Gastrocnemius medialis (tissue), 4 donors: ENCODE data around the gene ABTB1.

ENCODE experiments used
- CTCF ChIP-seq, 5 experiments: fragments of 450-650 bp in 3 of 5; fragments of 200-600 bp in 2 of 5; sonication (generic) in 2 of 5; IDR thresholded peaks in 4 of 5; conservative IDR thresholded peaks in 1 of 5; 1 replicate in 4 of 5; 2 replicates in 1 of 5; pipeline ENCODE4 v1.5.1; 2016 to 2019; ENCODE audit warnings: antibody characterized with exemption in 5 of 5, mild to moderate bottlenecking in 3 of 5, moderate library complexity in 3 of 5
- POLR2A ChIP-seq, 2 donors: fragments of 450-650 bp; IDR thresholded peaks; one replicate each; pipeline ENCODE4 v1.6.1; 2017; ENCODE audit warnings: antibody characterized with exemption in 2 of 2, mild to moderate bottlenecking in 2 of 2, moderate library complexity in 2 of 2

DNA sequence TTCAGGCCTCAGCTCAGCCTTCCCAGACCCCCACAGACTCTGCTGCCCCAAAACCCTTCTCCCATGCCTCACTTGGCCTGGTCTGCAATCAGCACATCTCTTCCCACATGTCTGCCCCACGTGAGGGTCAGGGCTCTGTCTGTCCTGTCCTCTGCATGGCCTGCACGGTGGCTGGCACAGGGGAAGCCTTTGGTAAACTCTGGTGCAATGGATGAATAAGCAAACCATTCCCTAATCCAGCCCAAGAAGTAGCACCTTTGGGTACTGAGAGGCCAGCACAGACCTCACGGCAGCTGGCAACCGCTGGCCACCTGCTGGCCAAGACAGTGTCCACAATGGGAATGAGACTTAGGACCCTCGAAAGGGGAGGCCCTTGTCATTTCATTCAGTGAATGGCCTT lies 27.7 kb downstream of the ABTB1 start:
- TF ChIP-seq CTCF (IDR thresholded peaks at IDR 0.05 in 4 of 5, conservative IDR thresholded peaks at IDR 0.05 in 1 of 5) (no peak), POLR2A (IDR thresholded peaks at IDR 0.05) (no peak)
